ENCODE measurements around the gene IQCM.
"Not testable (repeated sequence)": the region's sequence is repeated elsewhere in the genome, so short reads cannot be mapped to it uniquely, and the experiment has no call there.

Gene IQCM

DNA sequence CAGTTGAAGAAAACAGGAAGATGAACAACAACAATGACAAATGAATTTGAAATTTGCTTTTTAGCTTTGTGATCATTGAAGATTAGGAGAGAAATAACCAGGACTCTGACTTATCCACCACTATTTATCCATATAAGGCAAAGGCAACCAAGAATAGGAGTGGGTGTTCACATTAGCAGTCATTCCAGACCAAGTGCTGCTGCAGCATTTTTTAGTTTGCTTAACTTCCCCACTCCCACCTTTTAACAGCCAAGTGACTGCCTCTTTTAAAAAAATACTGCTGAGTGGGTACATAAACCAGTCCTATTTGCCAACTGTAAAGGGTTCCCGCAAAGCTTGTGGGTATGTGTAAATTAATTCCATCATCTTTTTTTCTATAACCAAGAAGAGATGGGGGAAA is 230.9 kb downstream of the IQCM start:
- DNase-seq (ENCODE audit: low read depth): no peak

- no peak for DNase-seq (ENCODE audit: low read depth)
These were observed 240.7 kb downstream of the IQCM start for GRCh38 chr4:149574971-149575370.

GRCh38 chr4:149572716-149573115 is 242.9 kb downstream of the IQCM start:
- DNase-seq (ENCODE audit: low read depth): no peak

- DNase-seq (ENCODE audit: low read depth): no peak
These were observed 259.8 kb downstream of the IQCM start for GRCh38 chr4:149555799-149556198.

DNA sequence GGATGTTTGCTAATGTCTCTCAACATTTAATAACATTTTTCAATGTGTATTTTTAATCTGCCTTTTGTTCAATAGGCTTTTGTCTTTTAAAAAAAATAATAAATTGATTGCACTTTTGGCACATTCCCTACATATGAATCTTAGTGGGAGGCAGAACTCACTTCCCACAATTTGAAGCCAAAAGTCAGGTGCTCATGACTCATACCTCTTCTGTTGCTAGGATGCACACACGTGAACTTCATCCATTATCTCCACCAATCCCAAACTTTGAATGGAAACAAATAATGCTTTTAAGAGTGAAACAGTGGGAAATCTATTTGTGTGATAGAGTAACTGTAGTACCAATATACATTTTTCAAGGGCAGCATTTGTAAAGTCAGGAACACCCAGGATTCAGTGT is 260.5 kb downstream of the IQCM start:
- DNase-seq (ENCODE audit: low read depth): no peak

DNA sequence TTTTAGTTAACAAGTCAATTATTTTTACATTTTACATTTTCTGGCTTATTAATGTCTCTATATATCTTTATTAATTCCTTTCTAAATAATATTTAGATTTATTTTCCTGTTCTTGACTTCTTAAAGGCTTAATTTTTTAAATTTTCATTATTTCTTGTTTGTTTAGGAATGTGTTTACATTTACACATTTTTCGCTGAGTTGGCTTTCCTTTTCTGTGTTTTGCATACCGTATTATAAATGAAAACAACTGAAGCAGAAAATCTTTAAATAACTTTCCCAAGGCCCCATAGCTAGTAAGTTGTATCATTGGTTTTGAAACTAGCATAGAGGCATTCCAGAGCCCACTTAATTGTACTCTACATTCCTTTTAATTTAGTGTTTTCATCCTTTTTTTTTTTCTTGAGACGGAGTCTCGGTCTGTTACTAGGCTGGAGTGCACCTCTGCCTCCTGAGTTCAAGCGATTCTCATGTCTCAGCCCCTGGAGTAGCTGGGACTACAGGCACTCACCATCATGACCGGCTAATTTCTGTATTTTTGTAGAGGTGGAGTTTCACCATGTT is 261.6 kb downstream of the IQCM start:
- DNase-seq (ENCODE audit: low read depth): no peak

- no peak for DNase-seq (ENCODE audit: low read depth)
These were observed 263.0 kb downstream of the IQCM start for GRCh38 chr4:149552601-149553000.

DNA sequence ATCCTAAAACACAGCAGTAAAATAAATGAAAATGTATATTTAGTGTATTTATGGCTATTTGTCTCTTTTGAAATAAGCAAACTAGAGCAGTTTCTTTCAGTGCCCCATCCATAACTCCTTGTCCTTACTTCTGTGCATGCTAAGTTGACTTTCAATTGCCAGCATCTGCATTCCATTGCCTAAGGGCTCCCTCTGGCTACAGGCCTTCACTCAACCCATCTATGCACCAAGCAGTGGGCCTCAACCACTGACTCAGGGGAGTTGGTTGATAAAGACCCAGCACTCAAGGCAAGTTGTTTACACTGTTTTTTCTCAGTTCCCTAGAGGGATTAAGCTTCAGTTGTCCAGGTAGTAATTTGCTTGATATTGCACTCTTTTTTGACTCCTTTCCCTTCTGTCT is 265.7 kb downstream of the IQCM start:
- DNase-seq (ENCODE audit: low read depth): no peak

- no peak for DNase-seq (ENCODE audit: low read depth)
These were observed 280.9 kb downstream of the IQCM start for GRCh38 chr4:149534779-149535178.

- DNase-seq (ENCODE audit: low read depth): no peak
These were observed 283.8 kb downstream of the IQCM start for GRCh38 chr4:149531861-149532260.

- no peak for DNase-seq (ENCODE audit: low read depth)
These were observed 292.6 kb downstream of the IQCM start for GRCh38 chr4:149523039-149523438.

- DNase-seq (ENCODE audit: low read depth): no peak
These were observed 293.8 kb downstream of the IQCM start for GRCh38 chr4:149521611-149522425.

- no peak for DNase-seq (ENCODE audit: low read depth)
These were observed 297.2 kb downstream of the IQCM start for GRCh38 chr4:149518471-149518870.

GRCh38 chr4:149513081-149513480 is 302.6 kb downstream of the IQCM start:
- no peak for DNase-seq (ENCODE audit: low read depth)

- no peak for DNase-seq (ENCODE audit: low read depth)
These were observed 303.1 kb downstream of the IQCM start for GRCh38 chr4:149512501-149512900.

DNA sequence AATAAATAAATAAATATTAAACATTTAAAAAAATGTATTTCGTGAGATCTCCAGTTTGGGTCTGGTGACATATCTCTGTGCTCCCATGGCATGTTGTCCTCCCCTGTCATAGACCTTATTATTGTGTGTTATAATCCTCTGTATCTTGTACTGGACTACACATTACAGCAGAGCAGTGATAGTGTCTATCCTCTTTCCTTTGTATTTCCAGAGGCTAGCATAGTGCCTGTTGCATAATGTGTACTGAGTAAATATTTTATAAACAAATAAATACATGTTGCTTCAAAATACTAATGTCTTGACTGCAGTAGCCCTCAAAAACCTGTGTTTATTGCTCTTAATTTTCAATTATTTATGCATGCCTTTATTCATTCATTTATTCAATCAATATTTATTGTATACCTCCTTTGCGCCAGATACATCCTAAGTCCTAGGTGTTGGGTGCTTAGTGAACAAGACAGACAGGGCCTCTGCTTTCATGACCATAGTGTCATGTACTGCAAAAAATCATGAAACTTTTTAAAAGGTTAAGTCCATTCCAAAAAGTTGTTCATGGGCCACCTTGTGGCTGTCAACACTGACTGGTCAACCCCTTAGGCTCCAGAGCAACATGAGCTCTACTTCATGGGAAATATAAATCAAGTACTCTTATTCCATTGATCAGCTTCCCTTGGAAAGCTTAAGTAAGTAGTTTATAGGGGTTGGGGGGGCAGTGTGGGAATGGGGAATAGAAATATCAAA is 303.9 kb downstream of the IQCM start:
- no peak for DNase-seq (ENCODE audit: low read depth)

DNA sequence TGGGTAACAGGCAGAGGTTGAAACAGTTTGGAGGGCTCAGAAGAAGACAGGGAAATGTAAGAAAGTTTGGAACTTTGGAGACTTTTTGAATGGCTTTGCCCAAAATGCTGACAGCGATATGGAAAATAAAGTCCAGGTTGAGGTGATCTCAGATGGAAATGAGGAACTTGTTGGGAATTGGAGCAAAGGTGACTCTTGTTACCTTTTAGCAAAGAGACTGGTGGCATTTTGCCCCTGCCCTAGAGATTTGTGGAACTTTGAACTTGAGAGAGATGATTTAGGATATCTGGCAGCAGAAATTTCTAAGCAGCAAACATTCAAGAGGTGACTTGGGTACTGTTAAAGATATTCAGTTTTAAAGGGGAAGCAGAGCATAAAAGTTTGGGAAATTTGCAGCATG is 308.3 kb downstream of the IQCM start:
- DNase-seq (ENCODE audit: low read depth): not testable (repeated sequence)

DNA sequence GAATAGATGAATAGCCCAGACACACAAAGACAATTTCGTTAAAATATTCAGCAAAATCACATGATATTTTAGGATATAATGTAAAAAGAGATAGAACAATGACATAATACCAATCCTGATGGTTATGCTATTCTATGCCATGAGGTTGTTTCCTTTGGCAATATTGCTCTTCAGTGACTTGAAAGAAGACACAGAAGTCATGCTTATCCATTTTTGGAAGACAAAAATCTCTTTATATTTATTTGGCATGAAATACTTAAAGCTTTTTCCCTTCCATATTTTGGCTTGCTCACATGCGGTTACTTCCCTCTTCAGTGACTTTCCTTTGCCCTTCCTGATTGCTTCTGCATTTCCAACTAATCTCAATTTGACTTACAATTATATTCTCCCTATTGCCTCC is 314.8 kb downstream of the IQCM start:
- DNase-seq (ENCODE audit: low read depth): no peak

GRCh38 chr4:149499726-149500125 is 315.9 kb downstream of the IQCM start:
- DNase-seq (ENCODE audit: low read depth): no peak

- DNase-seq (ENCODE audit: low read depth): no peak
These were observed 317.4 kb downstream of the IQCM start for GRCh38 chr4:149498246-149498645.

DNA sequence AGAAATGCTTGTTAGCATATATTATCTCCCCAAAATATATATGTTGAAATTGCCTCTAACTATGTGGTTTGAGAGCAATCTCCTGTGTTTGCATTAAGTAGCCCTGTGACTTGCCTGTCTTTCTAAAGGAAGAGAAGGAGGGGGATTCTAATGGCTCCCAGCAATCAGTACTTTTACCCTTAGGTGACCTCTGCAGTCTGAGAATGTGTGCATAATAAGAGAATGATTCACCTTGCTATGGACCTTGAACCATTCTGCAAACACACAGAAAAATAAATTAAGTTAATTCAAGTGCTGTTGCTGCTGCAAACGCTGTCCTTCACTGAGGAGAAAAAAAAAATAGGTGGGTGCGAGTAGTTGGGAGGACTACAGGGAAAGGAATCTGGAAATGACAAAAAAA is 322.2 kb downstream of the IQCM start:
- no peak for DNase-seq (ENCODE audit: low read depth)

DNA sequence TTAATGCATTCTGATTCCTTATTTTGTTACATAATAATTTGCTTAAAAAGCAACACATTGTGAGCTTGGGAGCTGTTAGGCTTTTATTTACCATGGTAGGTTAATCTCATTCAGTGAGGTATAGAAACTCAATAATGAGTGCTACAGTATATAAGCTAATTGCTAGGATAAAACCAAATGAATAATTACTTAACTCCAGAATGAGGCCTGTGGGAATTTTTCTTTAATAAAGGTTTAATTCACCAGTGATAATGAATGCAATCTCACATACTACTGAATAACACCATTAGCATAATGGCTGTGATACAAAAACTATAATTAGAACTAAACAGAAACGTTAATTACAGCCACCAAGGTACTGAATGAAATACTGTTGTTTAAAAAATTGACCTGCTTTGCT is 326.3 kb downstream of the IQCM start:
- DNase-seq (ENCODE audit: low read depth): no peak

- DNase-seq (ENCODE audit: low read depth): no peak
These were observed 328.8 kb downstream of the IQCM start for GRCh38 chr4:149486861-149487260.

Measured in stimulated activated CD8-positive, alpha-beta memory T cell treated with anti-CD3 and anti-CD28 coated beads, Interleukin-12 subunit alpha, Interleukin-12 subunit beta, amount 100 ng/mL, for 4 hours (primary cell).